Endometrium (tissue), 2 donors: ENCODE measurements around the gene FGFR4.

Experiments used
- FAIRE-seq: peaks from 2 replicates; lab custom pipeline; 2012; peaks lifted over from hg19 to GRCh38; lab: Jason Lieb, UNC
- donor health status: control.
- donor health status: control.

Gene FGFR4

GRCh38 chr5:177132136-177133095 lies 45.7 kb downstream of the FGFR4 start:
- no peak for FAIRE-seq

GRCh38 chr5:177133096-177133852 lies 46.6 kb downstream of the FGFR4 start, which contains the start of gene NSD1:
Gene NSD1 (plus strand): TSS chr5:177133773. CDS start chr5:177135104, 1,331 bp downstream.
- FAIRE-seq: no peak

- FAIRE-seq: no peak
These were observed 47.4 kb downstream of the FGFR4 start for GRCh38 chr5:177133853-177134696.

GRCh38 chr5:177134697-177135225 lies 48.0 kb downstream of the FGFR4 start:
- no peak for FAIRE-seq

- FAIRE-seq: no peak
These were observed 53.6 kb downstream of the FGFR4 start for GRCh38 chr5:177140312-177140711.

- FAIRE-seq: no peak
These were observed 54.8 kb downstream of the FGFR4 start for GRCh38 chr5:177141496-177141895.

GRCh38 chr5:177142098-177142611 lies 55.4 kb downstream of the FGFR4 start:
- no peak for FAIRE-seq

- FAIRE-seq: no peak
These were observed 56.1 kb downstream of the FGFR4 start for GRCh38 chr5:177142778-177143177.

- FAIRE-seq: no peak
These were observed 60.4 kb downstream of the FGFR4 start for GRCh38 chr5:177146891-177147638.
